HEK293 (cell line): ENCODE results near the gene CDC42SE1.

Experiments used
- HOXC10 ChIP-seq: sonication (generic); formaldehyde crosslinking; IDR thresholded peaks from 2 replicates; pipeline ENCODE4 v1.8.1; 2023; ENCODE audit warnings: mild to moderate bottlenecking, missing genetic modification reagents
- ZNF133 ChIP-seq: fragments of 450-650 bp; formaldehyde crosslinking; IDR thresholded peaks from 2 replicates; pipeline ENCODE4 v1.5.1; 2016; ENCODE audit warnings: missing biosample characterization, missing genetic modification characterization
- TF ChIP-seq, protein P1 (sequence below): fragments of 450-650 bp; formaldehyde crosslinking; IDR thresholded peaks from 2 replicates; pipeline ENCODE4 v1.5.1; 2017; ENCODE audit warnings: missing biosample characterization, missing genetic modification characterization

DNA sequence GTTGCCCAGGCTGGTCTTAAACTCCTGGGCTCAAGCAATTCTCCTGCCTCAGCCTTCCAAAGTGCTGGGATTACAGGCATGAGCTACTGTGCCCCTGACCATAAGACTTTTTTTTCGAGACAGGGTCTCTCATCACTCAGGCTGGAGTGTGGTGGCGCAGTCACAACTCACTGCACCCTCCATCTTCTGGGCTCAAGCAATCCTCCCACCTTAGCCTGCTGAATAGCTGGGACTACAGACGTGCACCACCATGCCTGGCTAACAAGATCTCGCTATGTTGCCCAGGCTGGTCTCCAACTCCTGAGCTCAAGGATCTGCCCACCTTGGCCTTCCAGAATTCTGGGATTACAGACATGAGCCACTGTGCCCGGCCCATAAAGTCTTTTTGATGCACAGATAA lies 10.0 kb downstream of the CDC42SE1 start:
- TF ChIP-seq, protein P1, sequence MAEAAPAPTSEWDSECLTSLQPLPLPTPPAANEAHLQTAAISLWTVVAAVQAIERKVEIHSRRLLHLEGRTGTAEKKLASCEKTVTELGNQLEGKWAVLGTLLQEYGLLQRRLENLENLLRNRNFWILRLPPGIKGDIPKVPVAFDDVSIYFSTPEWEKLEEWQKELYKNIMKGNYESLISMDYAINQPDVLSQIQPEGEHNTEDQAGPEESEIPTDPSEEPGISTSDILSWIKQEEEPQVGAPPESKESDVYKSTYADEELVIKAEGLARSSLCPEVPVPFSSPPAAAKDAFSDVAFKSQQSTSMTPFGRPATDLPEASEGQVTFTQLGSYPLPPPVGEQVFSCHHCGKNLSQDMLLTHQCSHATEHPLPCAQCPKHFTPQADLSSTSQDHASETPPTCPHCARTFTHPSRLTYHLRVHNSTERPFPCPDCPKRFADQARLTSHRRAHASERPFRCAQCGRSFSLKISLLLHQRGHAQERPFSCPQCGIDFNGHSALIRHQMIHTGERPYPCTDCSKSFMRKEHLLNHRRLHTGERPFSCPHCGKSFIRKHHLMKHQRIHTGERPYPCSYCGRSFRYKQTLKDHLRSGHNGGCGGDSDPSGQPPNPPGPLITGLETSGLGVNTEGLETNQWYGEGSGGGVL: no peak
- TF ChIP-seq ZNF133 (tag by site-specific recombination) (no peak), HOXC10 (CRISPR knock-in tag) (no peak)
